Measurements from ENCODE around the gene ZDHHC13.
"Not testable (repeated sequence)": the region's sequence is repeated elsewhere in the genome, so short reads cannot be mapped to it uniquely, and the experiment has no call there.

Gene ZDHHC13

DNA sequence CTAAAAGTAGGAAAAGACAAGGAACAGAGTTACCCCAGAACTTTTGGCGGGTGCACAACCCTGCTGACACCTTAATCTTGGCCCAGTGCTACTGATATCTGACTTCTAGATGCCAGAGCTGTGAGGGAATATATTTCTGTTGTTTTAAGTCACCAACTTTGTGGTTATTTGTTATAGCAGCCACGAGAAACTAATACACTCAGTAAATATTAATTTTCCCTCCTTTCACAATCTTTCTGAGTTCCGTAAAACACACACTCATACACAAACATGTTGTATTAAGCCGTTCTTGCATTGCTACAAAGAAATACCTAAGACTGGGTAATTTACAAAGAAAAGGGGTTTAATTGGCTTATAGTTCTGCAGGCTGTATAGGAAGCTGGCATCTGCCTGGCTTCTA, 16.1 kb upstream of the ZDHHC13 start:
- no peak for DNase-seq (ENCODE audit: low read depth in 2 of 3, low spot score in 1 of 3)

DNA sequence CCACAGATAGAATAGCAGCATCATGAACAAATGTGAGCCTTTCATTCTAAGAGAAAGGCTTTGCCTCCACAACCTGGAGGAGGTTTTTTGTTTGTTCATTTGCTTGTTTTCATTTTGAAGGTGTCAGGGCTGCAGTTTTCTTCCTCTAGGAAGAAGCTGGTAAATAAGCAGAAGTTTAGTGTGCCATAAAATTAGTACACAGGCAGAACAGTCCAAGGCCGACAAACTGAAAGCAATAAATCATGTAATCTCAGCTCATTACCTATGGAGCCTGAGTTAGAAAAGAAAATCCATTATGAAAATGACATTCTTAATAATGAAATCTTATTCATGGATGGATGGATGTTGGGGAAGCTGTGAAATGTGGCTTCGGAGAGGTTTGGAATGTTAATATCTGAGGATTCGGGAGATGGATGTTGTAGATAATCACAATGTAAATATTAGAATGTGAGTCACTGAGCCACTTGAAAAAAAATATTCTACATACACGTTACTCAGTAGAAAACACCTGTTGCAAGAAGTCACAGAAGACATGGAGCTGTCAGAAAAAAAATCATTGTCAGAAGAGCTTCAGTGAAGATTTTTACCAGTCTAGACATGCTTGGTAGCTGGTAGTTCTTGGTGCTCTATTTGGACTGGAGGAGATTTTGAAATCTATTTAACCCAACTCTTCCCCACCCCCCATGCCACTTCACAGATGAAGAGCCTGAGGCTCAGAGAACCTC, 15.0 kb upstream of the ZDHHC13 start:
- DNase-seq (ENCODE audit: low read depth in 2 of 3, low spot score in 1 of 3), result no peak

DNA sequence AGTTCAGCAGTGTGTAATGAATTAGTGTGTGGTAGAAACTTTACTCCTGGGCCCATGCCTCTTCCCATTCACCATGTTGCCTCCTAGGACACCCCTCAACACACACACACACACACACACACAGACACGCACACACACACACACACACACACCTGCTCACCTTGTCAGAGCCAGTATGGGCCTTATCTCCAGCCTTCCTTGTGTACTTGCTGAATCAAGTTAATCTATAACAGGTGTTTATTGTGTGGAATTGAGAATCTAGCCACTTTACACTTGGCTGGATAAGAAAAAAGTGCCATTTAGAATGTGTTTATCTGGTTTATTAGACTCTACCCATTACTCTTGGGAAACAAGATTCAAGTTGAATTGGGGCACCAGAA, 14.5 kb upstream of the ZDHHC13 start:
- no peak for DNase-seq (ENCODE audit: low read depth in 2 of 3, low spot score in 1 of 3)

DNA sequence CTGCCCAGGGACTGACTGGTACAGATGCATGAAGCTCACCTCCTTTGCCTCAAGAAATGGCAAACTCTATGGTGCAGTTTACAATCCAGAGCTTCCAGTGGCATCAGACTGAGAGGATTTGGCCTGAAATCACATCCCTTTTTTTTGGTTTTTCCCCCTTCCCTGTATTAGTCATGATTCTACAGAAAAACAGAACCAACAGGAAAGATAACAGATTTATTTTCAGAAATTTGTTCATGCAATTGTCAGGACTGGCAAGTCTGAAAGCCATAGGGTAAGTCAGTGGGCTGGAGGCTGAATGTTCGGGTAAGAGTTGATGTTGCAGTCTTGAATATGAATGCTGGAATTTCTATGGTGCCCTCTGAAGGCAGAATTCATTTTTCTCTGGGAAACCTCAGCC, 12.0 kb upstream of the ZDHHC13 start:
- DNase-seq (ENCODE audit: low read depth in 2 of 3, low spot score in 1 of 3), result no peak

DNA sequence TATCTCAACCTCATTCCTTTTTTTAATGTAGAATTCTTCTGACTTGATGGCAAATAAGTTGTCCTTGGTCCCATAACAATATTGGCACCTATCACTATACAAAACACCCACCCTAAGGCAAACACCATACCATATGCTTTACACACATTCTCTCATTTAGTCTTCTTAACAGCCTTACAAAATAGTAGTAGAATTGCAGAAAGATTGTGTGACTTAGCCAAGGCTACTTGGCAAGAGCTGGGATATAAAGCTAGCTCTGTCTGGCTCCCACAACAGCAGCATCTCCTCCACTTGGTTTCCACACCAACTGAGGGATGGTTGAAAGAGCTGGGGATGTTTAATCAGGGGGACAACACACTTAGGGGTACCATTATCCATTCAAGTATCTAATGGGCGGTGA, 9.8 kb upstream of the ZDHHC13 start:
- no peak for DNase-seq (ENCODE audit: low read depth in 2 of 3, low spot score in 1 of 3)

DNA sequence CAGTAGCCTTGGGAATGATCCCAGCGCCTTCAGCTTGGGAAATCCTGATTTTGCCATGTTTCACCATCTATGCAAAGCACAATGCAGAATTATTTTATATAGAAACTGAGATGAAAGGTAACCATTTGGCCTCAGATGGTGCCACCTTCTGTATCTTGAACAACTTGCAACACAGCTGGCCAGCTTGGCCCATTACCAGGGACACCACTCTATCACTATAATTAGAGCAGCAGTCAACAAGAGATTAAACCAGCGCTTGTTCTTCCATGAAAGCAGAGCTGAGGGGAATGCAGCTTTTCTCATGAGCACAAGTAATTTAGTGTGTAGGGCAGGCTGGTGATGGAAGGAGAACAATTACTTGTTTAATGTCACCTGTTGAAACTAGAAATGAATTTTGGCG, 6.7 kb upstream of the ZDHHC13 start:
- DNase-seq (ENCODE audit: low read depth in 2 of 3, low spot score in 1 of 3), result no peak

DNA sequence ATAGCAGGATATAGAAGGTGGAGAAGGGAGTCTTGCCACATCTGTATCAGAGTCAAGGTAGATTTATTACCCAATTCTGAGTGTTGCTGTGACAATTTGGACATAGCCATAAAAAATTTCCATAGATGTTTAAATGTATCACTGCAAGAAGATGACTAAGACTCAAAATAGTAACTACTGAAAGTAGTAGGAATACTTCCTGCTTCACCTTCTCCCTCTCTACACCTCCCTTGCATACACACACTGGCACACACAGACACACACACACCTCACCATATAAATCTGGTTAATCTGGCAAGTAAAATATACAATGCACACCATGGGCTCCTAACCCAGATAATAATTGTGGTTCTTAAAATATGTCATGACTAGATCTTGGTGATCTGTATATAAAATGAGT, 5.2 kb upstream of the ZDHHC13 start:
- no peak for DNase-seq (ENCODE audit: low read depth in 2 of 3, low spot score in 1 of 3)

DNA sequence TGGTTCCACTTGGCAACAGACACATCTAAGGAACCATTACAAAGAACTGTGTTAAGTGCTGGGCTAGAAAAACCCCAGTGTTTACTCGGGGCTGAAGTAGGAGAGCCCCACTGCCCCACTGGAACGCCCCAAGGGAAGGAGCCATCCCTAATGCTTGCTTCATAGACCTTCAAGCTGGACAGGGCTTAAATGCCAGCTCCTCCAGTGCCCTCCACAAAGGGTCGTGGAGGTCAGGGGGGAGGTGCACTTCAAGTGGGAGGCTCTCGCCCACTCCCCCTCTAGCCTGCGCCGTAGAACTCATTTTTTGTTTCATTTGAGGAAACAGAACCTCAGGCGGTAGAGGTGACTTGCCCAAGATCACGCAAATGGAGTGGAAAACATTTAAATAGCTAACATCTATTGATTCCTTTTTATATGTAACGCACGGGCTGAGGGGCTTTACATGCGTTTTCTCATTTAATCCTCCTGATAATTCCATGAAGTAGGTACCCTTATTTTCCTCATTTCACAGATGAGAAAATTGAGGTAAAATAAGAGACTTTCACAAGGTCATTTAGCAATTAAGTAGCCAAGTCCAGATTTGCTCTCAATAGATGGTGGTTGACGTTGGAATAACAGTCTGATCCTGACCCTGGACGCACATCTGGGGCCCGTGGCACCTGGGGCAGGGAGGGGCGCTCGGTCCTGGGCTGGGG, 545 bp upstream of the ZDHHC13 start:
- no peak for DNase-seq (ENCODE audit: low read depth in 2 of 3, low spot score in 1 of 3)

DNA sequence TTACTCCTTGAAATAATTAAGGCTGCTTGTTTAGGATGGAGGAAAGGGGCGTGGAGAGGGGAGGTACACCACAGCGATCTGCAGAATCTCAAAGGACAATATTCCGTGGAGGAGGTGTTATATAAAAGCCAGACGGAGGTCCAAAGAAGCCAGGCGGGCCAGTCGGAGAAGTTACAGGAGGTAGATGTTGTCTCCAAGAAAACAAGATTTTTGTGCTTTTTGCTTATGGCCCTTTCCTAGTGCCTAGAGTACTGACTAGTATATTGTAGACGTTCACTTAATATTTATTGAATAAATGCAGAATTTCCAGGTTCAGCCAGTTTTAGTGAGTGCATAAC, 761 bp downstream of the ZDHHC13 start:
- no peak for DNase-seq (ENCODE audit: low read depth in 2 of 3, low spot score in 1 of 3)

DNA sequence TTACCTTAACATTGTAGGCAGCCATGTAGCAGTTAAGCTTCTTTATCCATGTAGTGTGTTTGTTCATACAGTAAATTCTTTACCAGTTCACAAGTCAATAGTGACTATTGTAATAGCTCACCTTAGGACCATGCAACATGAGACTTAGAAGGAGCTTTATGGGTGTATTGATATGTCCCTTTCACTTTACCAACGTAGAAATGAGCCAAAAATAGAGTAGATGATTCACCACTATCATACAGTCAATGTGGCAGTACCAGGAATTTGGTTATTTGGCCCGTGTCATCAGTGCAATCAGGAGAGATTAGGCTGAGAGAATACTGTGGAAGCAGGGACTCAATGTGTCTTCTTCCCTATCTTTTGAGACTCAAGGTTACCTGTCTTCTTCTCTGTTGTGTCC, 4.7 kb downstream of the ZDHHC13 start:
- no peak for DNase-seq (ENCODE audit: low read depth in 2 of 3, low spot score in 1 of 3)

DNA sequence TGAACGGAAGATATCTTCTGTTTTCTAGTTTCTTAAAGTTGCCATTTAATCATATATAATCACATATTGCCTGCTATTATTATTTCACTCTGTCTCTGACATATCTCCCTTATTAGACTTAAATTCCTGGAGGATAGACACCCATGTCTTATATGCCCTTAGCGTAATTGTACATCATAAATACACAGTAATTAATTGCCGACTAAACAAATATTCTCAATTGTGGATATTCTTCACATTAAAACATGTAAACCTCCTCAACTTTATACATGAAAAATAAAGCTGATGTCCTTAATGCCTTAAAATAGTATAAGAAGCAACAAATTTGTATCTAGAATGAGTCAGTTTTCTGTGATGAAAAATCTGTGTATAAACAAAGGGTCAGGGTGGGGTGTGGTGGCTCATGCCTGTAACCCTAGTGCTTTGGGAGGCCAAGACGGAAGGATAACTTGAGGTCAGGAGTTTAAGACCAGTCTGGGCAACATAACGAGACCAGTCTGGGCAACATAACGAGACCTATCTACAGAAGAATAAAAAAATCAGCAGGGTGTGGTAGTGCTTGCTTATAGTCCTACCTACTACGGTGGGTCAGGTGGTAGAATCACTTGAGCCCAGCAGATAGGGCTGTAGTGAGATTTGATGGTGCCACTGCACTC, 6.1 kb downstream of the ZDHHC13 start:
- DNase-seq (ENCODE audit: low read depth in 2 of 3, low spot score in 1 of 3), result no peak

DNA sequence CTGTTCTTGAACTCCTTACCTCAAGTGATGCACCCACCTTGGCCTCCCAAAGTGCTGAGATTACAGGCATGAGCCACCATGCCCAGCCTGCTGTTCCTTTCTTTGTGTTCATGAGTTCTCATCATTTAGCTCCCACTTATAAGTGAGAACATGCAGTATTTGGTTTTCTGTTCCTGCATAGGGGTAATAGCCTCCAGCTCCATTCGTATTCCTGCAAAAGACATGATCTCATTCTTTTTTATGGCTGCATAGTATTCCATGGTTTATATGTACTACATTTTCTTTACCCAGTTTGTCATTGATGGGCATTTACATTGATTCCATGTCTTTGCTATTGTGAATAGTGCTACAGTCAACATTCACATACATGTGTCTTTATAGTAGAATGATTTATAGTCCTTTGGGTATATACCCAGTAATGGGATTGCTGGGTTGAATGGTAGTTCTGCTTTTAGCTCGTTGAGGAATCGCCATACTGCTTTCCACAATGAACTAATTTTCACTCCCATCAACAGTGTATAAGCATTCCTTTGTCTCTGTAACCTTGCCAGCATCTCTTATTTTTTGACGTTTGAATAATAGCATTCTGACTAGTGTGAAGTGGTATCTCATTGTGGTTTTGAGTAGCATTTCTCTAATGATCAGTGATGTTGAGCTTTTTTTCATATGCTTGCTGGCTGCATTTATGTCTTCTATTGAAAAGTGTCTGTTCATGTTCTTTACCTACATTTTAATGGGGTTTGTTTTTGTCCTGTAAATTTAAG, 9.8 kb downstream of the ZDHHC13 start:
- not testable (repeated sequence) for DNase-seq (ENCODE audit: low read depth in 2 of 3, low spot score in 1 of 3)

DNA sequence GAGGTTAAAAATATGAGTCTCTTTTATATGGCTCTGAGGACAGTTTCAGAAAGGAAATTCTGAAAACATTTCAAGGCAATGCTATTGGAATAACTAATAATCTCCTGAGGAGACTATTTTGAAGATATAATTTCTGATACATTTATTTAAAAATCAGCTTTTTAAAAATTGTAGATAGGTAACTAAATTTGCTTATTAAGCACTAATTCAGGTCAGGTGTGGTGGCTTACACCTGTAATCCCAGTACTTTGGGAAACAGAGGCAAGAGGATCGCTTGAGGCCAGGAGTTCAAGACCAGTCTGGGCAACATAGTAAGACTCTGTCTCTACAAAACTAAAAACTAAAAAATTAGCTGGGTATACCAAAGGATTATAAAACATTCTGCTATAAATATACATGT, 17.0 kb downstream of the ZDHHC13 start:
- no peak for DNase-seq (ENCODE audit: low read depth in 2 of 3, low spot score in 1 of 3)

DNA sequence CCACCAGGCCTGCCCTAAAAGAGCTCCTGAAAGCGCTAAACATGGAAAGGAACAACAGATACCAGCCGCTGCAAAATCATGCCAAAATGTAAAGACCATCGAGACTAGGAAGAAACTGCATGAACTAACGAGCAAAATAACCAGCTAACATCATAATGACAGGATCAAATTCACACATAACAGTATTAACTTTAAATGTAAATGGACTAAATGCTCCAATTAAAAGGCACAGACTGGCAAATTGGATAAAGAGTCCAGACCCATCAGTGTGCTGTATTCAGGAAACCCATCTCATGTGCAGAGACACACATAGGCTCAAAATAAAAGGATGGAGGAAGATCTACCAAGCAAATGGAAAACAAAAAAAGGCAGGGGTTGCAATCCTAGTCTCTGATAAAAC, 19.9 kb downstream of the ZDHHC13 start:
- not testable (repeated sequence) for DNase-seq (ENCODE audit: low read depth in 2 of 3, low spot score in 1 of 3)

DNA sequence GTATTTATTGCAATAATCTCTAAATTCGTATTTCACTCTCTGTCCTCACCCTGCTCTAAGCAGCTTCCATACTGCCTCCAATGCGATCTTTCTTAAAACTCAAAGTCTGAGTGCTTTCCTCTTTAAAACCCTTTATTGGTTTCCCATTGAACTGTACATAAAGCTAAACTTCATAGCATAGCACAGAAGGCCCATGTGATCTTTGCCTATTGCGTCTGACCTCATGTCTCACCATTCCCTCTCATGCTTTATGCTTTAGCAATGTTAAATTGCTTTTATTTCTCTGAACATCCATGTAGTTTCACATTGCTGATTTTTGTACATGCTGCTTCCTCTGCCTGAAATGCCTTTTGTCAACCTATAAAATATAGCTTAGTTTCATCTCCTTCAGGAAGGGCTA, 28.4 kb downstream of the ZDHHC13 start:
- DNase-seq (ENCODE audit: low read depth in 2 of 3, low spot score in 1 of 3), result no peak

DNA sequence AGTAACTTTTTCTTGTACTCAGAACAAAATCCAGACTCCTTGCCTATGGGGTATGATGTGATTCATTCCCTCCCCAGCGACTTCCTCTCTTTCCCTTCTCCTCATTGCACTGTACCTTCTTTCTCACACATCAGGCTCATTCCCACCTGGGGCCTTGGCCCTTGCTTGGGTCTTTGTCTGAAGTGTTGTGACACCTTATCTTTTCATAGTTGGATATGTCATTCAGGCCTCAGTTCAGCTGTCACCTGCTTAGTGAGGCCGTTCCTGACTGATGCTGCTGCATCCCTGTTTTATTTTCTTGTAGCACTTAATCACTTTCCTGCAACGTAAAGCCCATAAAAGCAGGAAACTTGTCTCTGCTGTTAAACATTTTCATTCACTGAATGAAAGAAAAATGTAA, 39.9 kb downstream of the ZDHHC13 start:
- DNase-seq (ENCODE audit: low read depth in 2 of 3, low spot score in 1 of 3), result no peak

DNA sequence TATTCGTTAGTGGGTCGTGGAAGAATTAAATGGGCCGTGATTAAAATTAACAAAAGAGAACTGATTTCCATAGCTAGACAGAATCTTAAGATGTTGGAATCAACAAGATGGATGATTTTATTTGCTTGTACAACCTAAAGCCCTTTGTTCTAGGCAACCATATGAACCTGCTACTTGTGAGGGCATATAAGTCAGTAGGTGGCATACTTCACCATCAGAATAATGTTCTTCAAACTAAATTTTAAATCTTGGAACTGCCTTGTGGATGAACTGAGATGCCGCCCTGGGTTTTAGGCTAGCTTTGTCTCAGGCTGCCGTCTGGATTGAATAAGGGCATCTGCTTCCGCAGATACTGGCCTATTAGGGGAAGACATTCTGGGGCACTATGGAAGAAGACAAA, 43.9 kb downstream of the ZDHHC13 start:
- no peak for DNase-seq (ENCODE audit: low read depth in 2 of 3, low spot score in 1 of 3)

DNA sequence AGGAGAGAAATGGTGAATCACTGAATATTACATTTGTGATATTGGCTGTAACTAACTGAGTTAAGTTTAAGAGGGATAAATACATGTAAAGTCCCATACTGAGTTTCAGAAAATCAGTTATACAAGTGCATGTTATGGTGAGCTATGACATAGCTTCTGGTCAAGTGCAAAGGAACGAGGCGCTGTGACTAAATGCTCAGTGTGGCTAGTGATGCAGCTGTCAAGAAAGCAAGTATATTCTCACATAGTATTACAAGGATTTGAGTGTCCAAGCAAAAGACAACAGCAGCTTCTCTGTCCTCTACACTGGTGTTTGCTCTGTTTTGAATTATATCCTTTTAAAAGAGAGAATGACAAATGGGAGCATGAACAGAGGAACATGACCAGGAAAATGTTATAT, 44.7 kb downstream of the ZDHHC13 start:
- no peak for DNase-seq (ENCODE audit: low read depth in 2 of 3, low spot score in 1 of 3)

DNA sequence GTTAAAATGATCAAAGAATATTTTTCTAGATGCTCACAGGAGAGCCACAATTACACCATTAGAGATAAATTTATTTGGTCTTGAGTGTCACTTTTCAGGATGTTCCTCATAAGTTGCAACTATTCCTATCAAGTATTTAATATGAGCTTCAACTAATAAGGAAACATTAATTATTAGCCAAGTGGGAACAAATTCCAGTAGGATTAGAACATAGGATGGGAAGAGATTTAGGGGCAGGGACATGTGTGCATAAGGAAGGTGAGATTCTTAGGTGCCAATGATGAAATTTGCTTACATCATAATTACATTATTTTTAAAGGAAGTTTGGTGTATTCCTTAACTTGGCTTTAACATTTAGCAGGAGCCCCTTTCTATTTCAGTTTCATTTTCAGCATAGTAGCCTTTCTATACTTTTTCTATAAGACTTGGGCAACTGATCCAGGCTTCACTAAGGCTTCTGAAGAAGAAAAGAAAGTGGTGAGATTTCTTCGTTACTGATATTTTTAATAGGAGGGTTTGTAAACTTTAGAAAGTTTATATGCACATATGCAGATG, 46.1 kb downstream of the ZDHHC13 start:
- no peak for DNase-seq (ENCODE audit: low read depth in 2 of 3, low spot score in 1 of 3)

DNA sequence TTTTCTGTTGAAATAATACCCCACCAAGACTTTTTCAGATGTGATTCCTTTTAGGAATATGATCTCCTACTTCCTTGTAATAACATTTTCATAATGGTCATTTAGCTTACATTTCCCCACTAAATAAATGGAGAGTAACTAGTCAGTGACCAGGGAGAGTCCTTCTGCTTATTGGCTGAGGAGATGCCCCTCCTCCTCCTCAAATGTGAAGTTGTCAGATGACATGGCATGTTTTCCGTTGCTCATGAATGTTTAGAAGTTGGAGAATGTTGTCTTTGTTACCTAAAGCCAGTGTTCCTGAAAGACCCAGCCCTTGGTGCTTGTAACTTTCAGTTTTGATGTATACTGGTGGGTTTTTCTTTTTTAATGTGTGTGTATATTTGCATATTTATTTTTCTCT, 46.6 kb downstream of the ZDHHC13 start:
- DNase-seq (ENCODE audit: low read depth in 2 of 3, low spot score in 1 of 3), result no peak

DNA sequence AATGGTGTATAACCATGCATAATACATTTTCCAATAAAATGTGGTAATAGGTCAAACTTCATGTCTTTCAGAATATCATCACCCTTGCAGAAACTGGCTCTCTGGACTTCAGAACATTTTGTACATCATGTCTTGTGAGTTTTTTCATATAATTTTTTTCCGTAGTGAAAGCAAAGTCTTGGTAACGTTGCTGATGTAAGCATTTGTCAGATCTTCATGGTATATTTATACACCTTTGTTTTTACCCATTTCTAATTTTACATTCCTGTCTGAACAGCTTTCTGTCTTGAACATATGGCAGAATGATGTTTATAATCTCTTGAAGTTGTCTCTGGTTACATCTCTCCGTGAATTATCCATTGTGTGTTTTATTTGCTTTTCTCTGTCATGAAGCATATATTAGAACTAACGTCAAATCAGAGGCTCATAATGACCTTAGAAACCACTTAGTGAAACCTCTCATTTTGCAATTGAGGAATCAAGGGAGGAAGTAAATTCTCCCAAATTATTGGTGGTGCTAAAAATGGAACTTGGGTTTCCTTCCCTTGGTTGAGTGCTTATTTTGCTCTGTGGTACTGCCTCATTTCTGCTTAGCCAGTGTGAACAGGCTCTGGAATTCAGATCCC, 47.4 kb downstream of the ZDHHC13 start:
- DNase-seq (ENCODE audit: low read depth in 2 of 3, low spot score in 1 of 3), result no peak

Measured in stimulated activated CD4-positive, alpha-beta T cell treated with anti-CD3 and anti-CD28 coated beads, Interleukin-12 subunit alpha, Interleukin-12 subunit beta, amount 100 ng/mL, for 48 hours (primary cell).